ENCODE results near the gene IFT81. TPM values are rescaled to one million over a fixed set of nuclear protein-coding genes. Genes with fewer than 3 reads are reported as not detected.

Gene IFT81
- total and polyA plus RNA-seq, 2 of the 13 experiments (the other 11 are each of a cell fraction or from before 2014, with no cell fraction given): 4.2 to 13.0 TPM

DNA sequence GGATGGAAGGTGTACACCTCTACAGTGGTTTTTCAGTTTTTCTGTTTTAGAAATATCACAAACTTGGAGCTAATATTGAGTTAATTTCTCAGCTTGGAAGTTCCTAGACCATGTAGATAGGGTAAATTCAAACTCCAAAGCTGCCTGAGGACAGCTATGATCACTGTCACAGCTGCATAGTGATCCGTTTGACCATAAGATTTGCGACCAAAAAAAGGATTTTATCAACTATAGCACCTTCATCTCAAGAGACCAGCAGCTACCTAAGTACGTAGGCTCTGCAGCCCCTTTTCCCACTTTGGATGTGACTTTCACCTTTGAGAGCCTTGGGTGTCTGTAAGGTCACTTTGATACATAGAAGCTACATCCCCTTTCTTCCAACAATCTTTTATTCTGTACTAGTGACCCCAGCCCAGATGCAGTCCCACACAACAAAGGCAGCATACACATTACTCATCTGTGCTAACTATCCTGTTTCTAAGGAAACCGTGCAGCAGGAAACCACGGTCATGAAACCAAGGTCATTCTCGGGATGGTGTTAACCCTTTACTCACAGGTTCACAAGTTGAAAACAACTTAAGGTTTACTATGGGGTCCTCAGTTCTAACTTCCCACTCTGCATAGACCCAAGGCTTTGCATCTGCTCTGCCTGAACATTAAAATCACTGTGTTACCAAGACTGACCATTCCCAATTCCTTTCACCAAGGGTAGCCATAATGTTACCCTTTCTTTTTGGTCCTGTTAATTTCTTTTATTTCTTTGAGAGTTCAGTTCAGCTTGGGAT, 75.4 kb downstream of the IFT81 start (continued):
- TF ChIP-seq HNF4A (CRISPR knock-in tag; IDR thresholded peaks at IDR 0.05): peak; percentile 56; the same call in 1 of the 2 replicates
- TF ChIP-seq MEF2D (CRISPR knock-in tag; IDR thresholded peaks at IDR 0.05): 0 out of 2 replicates have a peak, but pooled peaks have one; percentile 20
- TF ChIP-seq SMAD9 (CRISPR knock-in tag; IDR thresholded peaks at IDR 0.05): no peak
- no peak for TF ChIP-seq NONO (IDR thresholded peaks at IDR 0.05)
- 0 out of 2 replicates have a peak, but pooled peaks have one; percentile 24 for TF ChIP-seq NONO (CRISPR knock-in tag; conservative IDR thresholded peaks at IDR 0.05)
- TF ChIP-seq, protein P1, sequence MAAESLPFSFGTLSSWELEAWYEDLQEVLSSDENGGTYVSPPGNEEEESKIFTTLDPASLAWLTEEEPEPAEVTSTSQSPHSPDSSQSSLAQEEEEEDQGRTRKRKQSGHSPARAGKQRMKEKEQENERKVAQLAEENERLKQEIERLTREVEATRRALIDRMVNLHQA (CRISPR knock-in tag; IDR thresholded peaks at IDR 0.05): no peak
- TF ChIP-seq FOXO1 (CRISPR knock-in tag; IDR thresholded peaks at IDR 0.05): peak; percentile 62; the same call in 1 of the 2 replicates
- TF ChIP-seq TBP (CRISPR knock-in tag; IDR thresholded peaks at IDR 0.05): no peak
- TF ChIP-seq MXI1 (IDR thresholded peaks at IDR 0.05; ENCODE audit: borderline replicate concordance, low read depth, low read length): peak; percentile 64; the same call in 1 of the 3 replicates
- peak; percentile 28; the same call in 1 of the 2 replicates for TF ChIP-seq PHF21A (CRISPR knock-in tag; IDR thresholded peaks at IDR 0.05)
- TF ChIP-seq, protein P2, sequence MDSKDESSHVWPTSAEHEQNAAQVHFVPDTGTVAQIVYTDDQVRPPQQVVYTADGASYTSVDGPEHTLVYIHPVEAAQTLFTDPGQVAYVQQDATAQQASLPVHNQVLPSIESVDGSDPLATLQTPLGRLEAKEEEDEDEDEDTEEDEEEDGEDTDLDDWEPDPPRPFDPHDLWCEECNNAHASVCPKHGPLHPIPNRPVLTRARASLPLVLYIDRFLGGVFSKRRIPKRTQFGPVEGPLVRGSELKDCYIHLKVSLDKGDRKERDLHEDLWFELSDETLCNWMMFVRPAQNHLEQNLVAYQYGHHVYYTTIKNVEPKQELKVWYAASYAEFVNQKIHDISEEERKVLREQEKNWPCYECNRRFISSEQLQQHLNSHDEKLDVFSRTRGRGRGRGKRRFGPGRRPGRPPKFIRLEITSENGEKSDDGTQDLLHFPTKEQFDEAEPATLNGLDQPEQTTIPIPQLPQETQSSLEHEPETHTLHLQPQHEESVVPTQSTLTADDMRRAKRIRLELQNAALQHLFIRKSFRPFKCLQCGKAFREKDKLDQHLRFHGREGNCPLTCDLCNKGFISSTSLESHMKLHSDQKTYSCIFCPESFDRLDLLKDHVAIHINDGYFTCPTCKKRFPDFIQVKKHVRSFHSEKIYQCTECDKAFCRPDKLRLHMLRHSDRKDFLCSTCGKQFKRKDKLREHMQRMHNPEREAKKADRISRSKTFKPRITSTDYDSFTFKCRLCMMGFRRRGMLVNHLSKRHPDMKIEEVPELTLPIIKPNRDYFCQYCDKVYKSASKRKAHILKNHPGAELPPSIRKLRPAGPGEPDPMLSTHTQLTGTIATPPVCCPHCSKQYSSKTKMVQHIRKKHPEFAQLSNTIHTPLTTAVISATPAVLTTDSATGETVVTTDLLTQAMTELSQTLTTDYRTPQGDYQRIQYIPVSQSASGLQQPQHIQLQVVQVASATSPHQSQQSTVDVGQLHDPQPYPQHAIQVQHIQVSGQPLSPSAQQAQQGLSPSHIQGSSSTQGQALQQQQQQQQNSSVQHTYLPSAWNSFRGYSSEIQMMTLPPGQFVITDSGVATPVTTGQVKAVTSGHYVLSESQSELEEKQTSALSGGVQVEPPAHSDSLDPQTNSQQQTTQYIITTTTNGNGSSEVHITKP (CRISPR knock-in tag; IDR thresholded peaks at IDR 0.05; ENCODE audit: low read depth): peak; percentile 63; the same call in 1 of the 2 replicates
- no peak for TF ChIP-seq ZNF44 (CRISPR knock-in tag; IDR thresholded peaks at IDR 0.05)
- TF ChIP-seq ZNF121 (CRISPR knock-in tag; IDR thresholded peaks at IDR 0.05): no peak
- no peak for TF ChIP-seq ZNF839 (CRISPR knock-in tag; IDR thresholded peaks at IDR 0.05; ENCODE audit: borderline replicate concordance)
- peak; percentile 35; the same call in 1 of the 2 replicates for TF ChIP-seq TCF7 (IDR thresholded peaks at IDR 0.05; ENCODE audit: low read depth)
- no peak for TF ChIP-seq ZFP62 (CRISPR knock-in tag; IDR thresholded peaks at IDR 0.05)
- TF ChIP-seq CBX2 (IDR thresholded peaks at IDR 0.05; ENCODE audit: low read depth, low read length): no peak
- no peak for TF ChIP-seq CBX2 (CRISPR knock-in tag; IDR thresholded peaks at IDR 0.05; ENCODE audit: low read depth)
- peak; percentile 68; the same call in 1 of the 2 replicates for TF ChIP-seq SOX5 (CRISPR knock-in tag; IDR thresholded peaks at IDR 0.05; ENCODE audit: borderline replicate concordance)
- peak; percentile 54; the same call in 1 of the 2 replicates for TF ChIP-seq MXD4 (CRISPR knock-in tag; IDR thresholded peaks at IDR 0.05)
- peak; percentile 51; the same call in 1 of the 2 replicates for TF ChIP-seq SIX1 (CRISPR knock-in tag; IDR thresholded peaks at IDR 0.05; ENCODE audit: borderline replicate concordance)
- TF ChIP-seq, protein P3, sequence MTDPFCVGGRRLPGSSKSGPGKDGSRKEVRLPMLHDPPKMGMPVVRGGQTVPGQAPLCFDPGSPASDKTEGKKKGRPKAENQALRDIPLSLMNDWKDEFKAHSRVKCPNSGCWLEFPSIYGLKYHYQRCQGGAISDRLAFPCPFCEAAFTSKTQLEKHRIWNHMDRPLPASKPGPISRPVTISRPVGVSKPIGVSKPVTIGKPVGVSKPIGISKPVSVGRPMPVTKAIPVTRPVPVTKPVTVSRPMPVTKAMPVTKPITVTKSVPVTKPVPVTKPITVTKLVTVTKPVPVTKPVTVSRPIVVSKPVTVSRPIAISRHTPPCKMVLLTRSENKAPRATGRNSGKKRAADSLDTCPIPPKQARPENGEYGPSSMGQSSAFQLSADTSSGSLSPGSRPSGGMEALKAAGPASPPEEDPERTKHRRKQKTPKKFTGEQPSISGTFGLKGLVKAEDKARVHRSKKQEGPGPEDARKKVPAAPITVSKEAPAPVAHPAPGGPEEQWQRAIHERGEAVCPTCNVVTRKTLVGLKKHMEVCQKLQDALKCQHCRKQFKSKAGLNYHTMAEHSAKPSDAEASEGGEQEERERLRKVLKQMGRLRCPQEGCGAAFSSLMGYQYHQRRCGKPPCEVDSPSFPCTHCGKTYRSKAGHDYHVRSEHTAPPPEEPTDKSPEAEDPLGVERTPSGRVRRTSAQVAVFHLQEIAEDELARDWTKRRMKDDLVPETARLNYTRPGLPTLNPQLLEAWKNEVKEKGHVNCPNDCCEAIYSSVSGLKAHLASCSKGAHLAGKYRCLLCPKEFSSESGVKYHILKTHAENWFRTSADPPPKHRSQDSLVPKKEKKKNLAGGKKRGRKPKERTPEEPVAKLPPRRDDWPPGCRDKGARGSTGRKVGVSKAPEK (CRISPR knock-in tag; IDR thresholded peaks at IDR 0.05; ENCODE audit: borderline replicate concordance): no peak
- TF ChIP-seq, protein P4, sequence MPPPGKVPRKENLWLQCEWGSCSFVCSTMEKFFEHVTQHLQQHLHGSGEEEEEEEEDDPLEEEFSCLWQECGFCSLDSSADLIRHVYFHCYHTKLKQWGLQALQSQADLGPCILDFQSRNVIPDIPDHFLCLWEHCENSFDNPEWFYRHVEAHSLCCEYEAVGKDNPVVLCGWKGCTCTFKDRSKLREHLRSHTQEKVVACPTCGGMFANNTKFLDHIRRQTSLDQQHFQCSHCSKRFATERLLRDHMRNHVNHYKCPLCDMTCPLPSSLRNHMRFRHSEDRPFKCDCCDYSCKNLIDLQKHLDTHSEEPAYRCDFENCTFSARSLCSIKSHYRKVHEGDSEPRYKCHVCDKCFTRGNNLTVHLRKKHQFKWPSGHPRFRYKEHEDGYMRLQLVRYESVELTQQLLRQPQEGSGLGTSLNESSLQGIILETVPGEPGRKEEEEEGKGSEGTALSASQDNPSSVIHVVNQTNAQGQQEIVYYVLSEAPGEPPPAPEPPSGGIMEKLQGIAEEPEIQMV (CRISPR knock-in tag; IDR thresholded peaks at IDR 0.05; ENCODE audit: low read depth): no peak

Data from HepG2 (cell line).